D341Med (cell line): ENCODE results near the gene PYDC1.
"Not testable (repeated sequence)": the region's sequence is repeated elsewhere in the genome, so short reads cannot be mapped to it uniquely, and the experiment has no call there.

Experiments used
- DNase-seq: peaks from one replicate; pipeline ENCODE4 v3.0.0; 2012; ENCODE audit warnings: low spot score

PYDC1 gene

DNA sequence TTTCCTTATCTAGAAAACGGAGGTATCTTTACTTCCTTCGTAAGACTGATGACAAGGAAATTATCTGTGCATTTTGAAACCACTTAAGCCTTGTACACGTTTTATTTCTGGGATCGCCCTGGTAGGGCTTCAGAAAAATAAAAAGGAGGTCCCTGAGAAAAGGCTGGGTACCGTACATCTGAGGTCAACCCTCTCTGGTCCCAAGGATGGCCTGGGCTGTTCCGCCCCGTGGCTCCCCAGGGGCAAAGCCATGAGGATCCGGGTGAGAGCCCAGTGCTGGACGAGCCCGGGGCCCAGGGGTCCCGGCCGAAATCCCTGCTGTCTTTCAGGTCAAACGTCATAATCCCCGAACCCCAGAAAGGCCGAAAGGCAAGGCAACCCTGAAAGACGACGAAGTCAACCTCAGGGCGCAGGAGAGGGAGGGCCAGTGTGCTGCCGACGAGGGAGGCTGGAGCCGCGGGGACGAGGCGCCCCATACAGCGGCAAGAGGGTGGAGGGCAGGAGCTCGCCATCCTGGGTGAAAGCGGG, 37.7 kb downstream of the PYDC1 start:
- no peak for DNase-seq

DNA sequence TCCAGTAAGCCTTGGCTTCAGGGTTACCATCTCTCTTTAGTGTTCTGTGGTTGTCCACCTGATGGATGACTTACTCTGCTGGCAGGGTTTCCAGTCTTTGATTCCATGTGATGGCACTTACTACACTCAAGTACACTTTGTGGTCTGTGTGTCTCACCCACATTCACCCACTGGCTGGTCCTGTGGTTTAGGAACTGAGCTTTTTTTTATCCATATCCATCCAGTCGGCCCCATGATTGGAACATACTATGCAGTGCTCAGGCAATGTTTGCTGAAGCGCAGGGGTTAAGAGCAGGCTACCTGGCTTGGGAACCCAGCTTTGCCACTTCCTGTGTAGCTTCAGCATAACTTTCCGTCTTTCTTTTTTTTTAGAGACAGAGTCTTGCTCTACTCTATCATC, 39.8 kb downstream of the PYDC1 start:
- DNase-seq, result no peak

- not testable (repeated sequence) for DNase-seq
These were observed 46.9 kb downstream of the PYDC1 start for GRCh38 chr16:31170048-31170447.

DNA sequence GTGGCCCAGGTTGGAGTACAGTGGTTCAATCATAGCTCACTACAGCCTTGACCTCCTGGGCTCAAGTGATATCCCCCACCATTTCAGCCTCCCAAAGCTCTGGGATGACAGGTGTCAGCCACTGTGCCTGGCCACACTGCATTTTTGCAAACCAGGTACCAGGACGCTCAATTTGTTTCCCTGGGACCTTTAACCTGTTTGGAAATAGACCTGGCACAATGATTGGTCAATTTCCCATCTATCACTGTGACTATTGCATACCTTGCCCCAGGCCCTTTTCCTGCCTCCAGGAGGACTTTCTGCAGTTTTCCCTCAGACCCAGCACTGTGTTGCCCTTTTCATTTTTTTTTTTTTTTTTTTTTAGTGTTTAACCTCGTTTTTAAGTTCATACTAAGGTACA, 48.1 kb downstream of the PYDC1 start:
- DNase-seq, result no peak

DNA sequence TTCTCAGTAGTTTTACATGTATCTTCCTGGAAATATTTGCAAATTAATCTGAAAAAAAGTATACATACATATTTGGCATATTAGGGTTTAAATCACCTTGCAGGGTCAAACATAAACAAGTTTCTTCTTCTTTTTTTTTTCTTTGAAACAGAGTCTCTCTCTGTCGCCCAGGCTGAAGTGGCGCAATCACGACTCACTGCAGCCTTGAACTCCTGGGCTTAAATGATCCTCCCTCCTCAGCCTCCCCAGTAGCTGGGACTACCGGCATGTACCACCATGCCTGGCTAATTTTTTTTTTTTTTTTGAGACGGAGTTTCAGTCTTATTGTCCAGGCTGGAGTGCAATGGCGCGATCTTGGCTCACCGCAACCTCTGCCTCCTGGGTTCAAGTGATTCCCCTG, 49.6 kb downstream of the PYDC1 start:
- no peak for DNase-seq
